GM23248 (cell line): ENCODE results near the gene BCL2L2. TPM values are rescaled to one million over a fixed set of nuclear protein-coding genes. Genes with fewer than 3 reads are reported as not detected.
"Not testable (repeated sequence)": the region's sequence is repeated elsewhere in the genome, so short reads cannot be mapped to it uniquely, and the experiment has no call there.

ENCODE experiments used
- DNase-seq: peaks from one replicate; pipeline ENCODE4 v3.0.0-alpha.2; 2015
- H2AFZ ChIP-seq: fragments of 200-600 bp; sonication (generic); 2 replicates; pipeline ENCODE4 v1.6.1; 2016; ENCODE audit warnings: antibody characterized with exemption
- H3F3A ChIP-seq: fragments of 200-600 bp; sonication (generic); 2 replicates; pipeline ENCODE4 v1.6.1; 2016; ENCODE audit warnings: mild to moderate bottlenecking, antibody characterized with exemption, mixed run types; ENCODE audit not compliant: insufficient read depth
- H3K27ac ChIP-seq: fragments of 200-600 bp; sonication (generic); 2 replicates; pipeline ENCODE4 v1.5.1; 2016; ENCODE audit warnings: mild to moderate bottlenecking
- H3K27me3 ChIP-seq: fragments of 200-600 bp; sonication (generic); replicated peaks from 2 replicates; pipeline ENCODE4 v1.6.1; 2016; ENCODE audit warnings: mild to moderate bottlenecking; ENCODE audit not compliant: insufficient read depth
- H3K36me3 ChIP-seq: fragments of 200-600 bp; sonication (generic); 2 replicates; pipeline ENCODE4 v1.6.1; 2016; ENCODE audit warnings: low read depth, mild to moderate bottlenecking
- H3K4me1 ChIP-seq: fragments of 200-600 bp; sonication (generic); 2 replicates; pipeline ENCODE4 v1.6.1; 2016; ENCODE audit warnings: mild to moderate bottlenecking; ENCODE audit not compliant: insufficient read depth
- H3K4me2 ChIP-seq: fragments of 200-600 bp; sonication (generic); one replicate; pipeline ENCODE4 v1.6.1; 2016; ENCODE audit warnings: mild to moderate bottlenecking; ENCODE audit not compliant: unreplicated experiment
- H3K4me3 ChIP-seq: fragments of 200-600 bp; sonication (generic); 2 replicates; pipeline ENCODE4 v1.5.1; 2016; ENCODE audit warnings: mild to moderate bottlenecking
- H3K79me2 ChIP-seq: fragments of 200-600 bp; sonication (generic); 2 replicates; pipeline ENCODE4 v1.6.1; 2016; ENCODE audit warnings: mild to moderate bottlenecking; ENCODE audit not compliant: insufficient read depth
- H3K9ac ChIP-seq: fragments of 200-600 bp; sonication (generic); 2 replicates; pipeline ENCODE4 v1.6.1; 2016; ENCODE audit warnings: mild to moderate bottlenecking
- H3K9me2 ChIP-seq: fragments of 200-600 bp; sonication (generic); 2 replicates; pipeline ENCODE4 v1.6.1; 2016; ENCODE audit warnings: mixed run types, mild to moderate bottlenecking, moderate library complexity; ENCODE audit not compliant: insufficient read depth
- H3K9me3 ChIP-seq: fragments of 200-600 bp; sonication (generic); one replicate; pipeline ENCODE4 v1.6.1; 2017; ENCODE audit warnings: low read depth
- H4K20me1 ChIP-seq: fragments of 200-600 bp; sonication (generic); 2 replicates; pipeline ENCODE4 v1.6.0; 2016; ENCODE audit not compliant: insufficient read depth
- EZH2 ChIP-seq: fragments of 200-600 bp; sonication (generic); IDR thresholded peaks from 2 replicates; pipeline ENCODE4 v1.6.1; 2018; ENCODE audit warnings: antibody characterized with exemption, mild to moderate bottlenecking; ENCODE audit not compliant: insufficient read depth, poor library complexity, severe bottlenecking
- EZH2phosphoT487 ChIP-seq: fragments of 200-600 bp; sonication (generic); IDR thresholded peaks from 2 replicates; pipeline ENCODE4 v1.6.1; 2018; ENCODE audit warnings: antibody characterized with exemption, moderate library complexity, mild to moderate bottlenecking, low read depth; ENCODE audit not compliant: insufficient read depth
- WGBS, 2 experiments: methylation state at CpG; one replicate each; pipeline ENCODE4 v1.1.6; 2015 to 2017; ENCODE audit warnings: low lambda C conversion rate in 2 of 2, low coverage in 1 of 2; ENCODE audit errors: missing lambda C conversion rate in 2 of 2; 5-methylcytosine and 5-hydroxymethylcytosine counted together
- in situ Hi-C: fragments of 300-500 bp; cut with MboI; formaldehyde crosslinking; loops from 2 replicates; pipeline ENCODE4 v1.15.0; 2020
- polyA plus RNA-seq: library from polyadenylated mRNA; unstranded; fragments of >200 nt; fragmentation: Nextera tagmentation; extraction: Ambion mirVana; gene quantifications from 2 replicates; pipeline ENCODE4 v1.2.1, GENCODE V29; 2016
- total RNA-seq: library from RNA; depleted of rRNA; stranded (reverse); fragments of >200 nt; shearing (Covaris generic); gene quantifications from 2 replicates; pipeline ENCODE4 v1.2.3, GENCODE V29; 2014

BCL2L2 gene
- total and polyA plus RNA-seq, 2 experiments from 2014 or later: 6.4 to 35.0 TPM

- H3K9me2 ChIP-seq: no peaks in the 10 kb centered on the region
- H4K20me1 ChIP-seq: no peaks in the 10 kb centered on the region
- H3K4me3 ChIP-seq: no peak overlapping the region
- no peak for DNase-seq
- H3K9ac ChIP-seq: no peak overlapping the region
- 83 to 87% methylated on average over 12 to 18 of the region's 18 CpGs for WGBS, 2 experiments
- TF ChIP-seq EZH2phosphoT487: no peak
- TF ChIP-seq EZH2: no peak
- H3K27ac ChIP-seq: no peak overlapping the region
- H3K9me3 ChIP-seq: no peaks in the 10 kb centered on the region
- in situ Hi-C loops: no loop called here
- H2AFZ ChIP-seq: no peak overlapping the region
- H3K4me2 ChIP-seq: no peak overlapping the region
- H3K27me3 ChIP-seq: no peaks in the 10 kb centered on the region
- H3K79me2 ChIP-seq: peaks cover 31% of the 10 kb centered on the region
- peaks cover 8% of the 10 kb centered on the region for H3K4me1 ChIP-seq
- H3F3A ChIP-seq: peaks cover 56% of the 10 kb centered on the region
- H3K36me3 ChIP-seq: peaks cover 33% of the 10 kb centered on the region
Observed at GRCh38 chr14:23323838-23324454, 17.3 kb downstream of the BCL2L2 start.

GRCh38 chr14:23324455-23324846, 17.8 kb downstream of the BCL2L2 start:
- Histone ChIP-seq H3K4me1 (peaks cover 8% of the 10 kb centered on the region), H3K4me3 (no peak overlapping the region), H3K27me3 (no peaks in the 10 kb centered on the region), H3K4me2 (no peak overlapping the region), H4K20me1 (no peaks in the 10 kb centered on the region), H3F3A (peaks cover 53% of the 10 kb centered on the region), H3K36me3 (peaks cover 30% of the 10 kb centered on the region), H3K9me2 (no peaks in the 10 kb centered on the region), H2AFZ (no peak overlapping the region), H3K79me2 (peaks cover 31% of the 10 kb centered on the region), H3K27ac (no peak overlapping the region), H3K9me3 (no peaks in the 10 kb centered on the region), H3K9ac (no peak overlapping the region)
- no peak for TF ChIP-seq EZH2
- no peak for TF ChIP-seq EZH2phosphoT487
- 65 to 66% methylated on average over 2 of the region's 2 CpGs for WGBS, 2 experiments
- in situ Hi-C loops: no loop called here
- DNase-seq: no peak

- H3F3A ChIP-seq: peaks cover 47% of the 10 kb centered on the region
- H3K9me3 ChIP-seq: no peaks in the 10 kb centered on the region
- 85 to 89% methylated on average over 7 of the region's 7 CpGs for WGBS, 2 experiments
- no peak for TF ChIP-seq EZH2phosphoT487
- TF ChIP-seq EZH2: no peak
- no peaks in the 10 kb centered on the region for H3K27me3 ChIP-seq
- no peaks in the 10 kb centered on the region for H3K9me2 ChIP-seq
- H4K20me1 ChIP-seq: no peaks in the 10 kb centered on the region
- H2AFZ ChIP-seq: no peak overlapping the region
- no peak overlapping the region for H3K4me2 ChIP-seq
- H3K79me2 ChIP-seq: peaks cover 31% of the 10 kb centered on the region
- peaks cover 28% of the 10 kb centered on the region for H3K36me3 ChIP-seq
- no peak overlapping the region for H3K27ac ChIP-seq
- H3K4me3 ChIP-seq: no peak overlapping the region
- peaks cover 8% of the 10 kb centered on the region for H3K4me1 ChIP-seq
- in situ Hi-C loops: no loop called here
- no peak overlapping the region for H3K9ac ChIP-seq
- no peak for DNase-seq
Observed at GRCh38 chr14:23324993-23325392, 18.4 kb downstream of the BCL2L2 start.

GRCh38 chr14:23325746-23326145, 19.1 kb downstream of the BCL2L2 start:
- H3K9me3 ChIP-seq, H3K4me3 ChIP-seq, H2AFZ ChIP-seq, H4K20me1 ChIP-seq, H3K9ac ChIP-seq, H3K27me3 ChIP-seq, DNase-seq, H3K27ac ChIP-seq, in situ Hi-C loops, H3K9me2 ChIP-seq, H3K4me1 ChIP-seq, H3K4me2 ChIP-seq: not testable (repeated sequence)
- Histone ChIP-seq H3K79me2 (peaks cover 31% of the 10 kb centered on the region), H3K36me3 (peaks cover 28% of the 10 kb centered on the region), H3F3A (peaks cover 40% of the 10 kb centered on the region)
- WGBS, 2 experiments: 98 to 99% methylated on average over 5 of the region's 5 CpGs
